ENCODE data around the gene OR52W1.
"Not testable (repeated sequence)": the region's sequence is repeated elsewhere in the genome, so short reads cannot be mapped to it uniquely, and the experiment has no call there.

OR52W1 gene

GRCh38 chr11:6241316-6241715, 42.3 kb downstream of the OR52W1 start:
- Histone ChIP-seq H3K79me2 (ENCODE audit: insufficient read depth, low read length) (no peaks in the 10 kb centered on the region), H3K4me2 (ENCODE audit: low read depth, low read length, poor library complexity, severe bottlenecking) (no peak overlapping the region), H3K9me2 (replicated peaks; ENCODE audit: insufficient read depth, low read length) (no peaks in the 10 kb centered on the region), H3K4me3 (ENCODE audit: insufficient read depth, low read length, poor library complexity, severe bottlenecking) (no peak overlapping the region), H3K9me3 (ENCODE audit: insufficient read depth, low read length) (no peaks in the 10 kb centered on the region), H2AFZ (ENCODE audit: low read depth, low read length, severe bottlenecking) (no peak overlapping the region), H3K36me3 (ENCODE audit: low read length) (no peaks in the 10 kb centered on the region), H4K20me1 (ENCODE audit: low read depth, low read length) (no peaks in the 10 kb centered on the region), H3K9ac (ENCODE audit: low read length) (no peak overlapping the region), H3F3A (ENCODE audit: insufficient read depth) (peaks cover 5% of the 10 kb centered on the region), H3K27me3 (ENCODE audit: low read length) (no peaks in the 10 kb centered on the region), H3K27ac (ENCODE audit: low read depth, low read length) (no peak overlapping the region)
- TF ChIP-seq CTCF (IDR thresholded peaks at IDR 0.05; ENCODE audit: insufficient read depth, low read length, poor library complexity, severe bottlenecking) (no peak), EZH2phosphoT487 (conservative IDR thresholded peaks at IDR 0.05; ENCODE audit: low read length) (no peak)

GRCh38 chr11:6245536-6245935, 46.5 kb downstream of the OR52W1 start:
- Histone ChIP-seq H3F3A (ENCODE audit: insufficient read depth) (no peaks in the 10 kb centered on the region), H3K9me2 (replicated peaks; ENCODE audit: insufficient read depth, low read length) (no peaks in the 10 kb centered on the region), H4K20me1 (ENCODE audit: low read depth, low read length) (no peaks in the 10 kb centered on the region), H3K9me3 (ENCODE audit: insufficient read depth, low read length) (no peaks in the 10 kb centered on the region), H3K79me2 (ENCODE audit: insufficient read depth, low read length) (no peaks in the 10 kb centered on the region), H3K27ac (ENCODE audit: low read depth, low read length) (no peak overlapping the region), H2AFZ (ENCODE audit: low read depth, low read length, severe bottlenecking) (no peak overlapping the region), H3K4me3 (ENCODE audit: insufficient read depth, low read length, poor library complexity, severe bottlenecking) (no peak overlapping the region), H3K4me2 (ENCODE audit: low read depth, low read length, poor library complexity, severe bottlenecking) (no peak overlapping the region), H3K9ac (ENCODE audit: low read length) (no peak overlapping the region), H3K27me3 (ENCODE audit: low read length) (no peaks in the 10 kb centered on the region), H3K36me3 (ENCODE audit: low read length) (no peaks in the 10 kb centered on the region)
- TF ChIP-seq CTCF (IDR thresholded peaks at IDR 0.05; ENCODE audit: insufficient read depth, low read length, poor library complexity, severe bottlenecking), result no peak
- no peak for TF ChIP-seq EZH2phosphoT487 (conservative IDR thresholded peaks at IDR 0.05; ENCODE audit: low read length)

GRCh38 chr11:6248248-6248647, 49.2 kb downstream of the OR52W1 start:
- Histone ChIP-seq H3K4me2 (ENCODE audit: low read depth, low read length, poor library complexity, severe bottlenecking) (no peak overlapping the region), H3K4me3 (ENCODE audit: insufficient read depth, low read length, poor library complexity, severe bottlenecking) (no peak overlapping the region), H3K79me2 (ENCODE audit: insufficient read depth, low read length) (no peaks in the 10 kb centered on the region), H3F3A (ENCODE audit: insufficient read depth) (no peaks in the 10 kb centered on the region), H3K9ac (ENCODE audit: low read length) (no peak overlapping the region), H3K9me2 (replicated peaks; ENCODE audit: insufficient read depth, low read length) (no peaks in the 10 kb centered on the region), H3K9me3 (ENCODE audit: insufficient read depth, low read length) (no peaks in the 10 kb centered on the region), H3K27me3 (ENCODE audit: low read length) (no peaks in the 10 kb centered on the region), H4K20me1 (ENCODE audit: low read depth, low read length) (no peaks in the 10 kb centered on the region), H3K27ac (ENCODE audit: low read depth, low read length) (no peak overlapping the region), H3K36me3 (ENCODE audit: low read length) (no peaks in the 10 kb centered on the region), H2AFZ (ENCODE audit: low read depth, low read length, severe bottlenecking) (no peak overlapping the region)
- no peak for TF ChIP-seq CTCF (IDR thresholded peaks at IDR 0.05; ENCODE audit: insufficient read depth, low read length, poor library complexity, severe bottlenecking)
- TF ChIP-seq EZH2phosphoT487 (conservative IDR thresholded peaks at IDR 0.05; ENCODE audit: low read length), result no peak

- not testable (repeated sequence) for H3K4me3 ChIP-seq (ENCODE audit: insufficient read depth, low read length, poor library complexity, severe bottlenecking); H2AFZ ChIP-seq (ENCODE audit: low read depth, low read length, severe bottlenecking); H4K20me1 ChIP-seq (ENCODE audit: low read depth, low read length); H3K27ac ChIP-seq (ENCODE audit: low read depth, low read length); H3K79me2 ChIP-seq (ENCODE audit: insufficient read depth, low read length); H3K4me2 ChIP-seq (ENCODE audit: low read depth, low read length, poor library complexity, severe bottlenecking); H3K9me2 ChIP-seq (replicated peaks; ENCODE audit: insufficient read depth, low read length); H3K9ac ChIP-seq (ENCODE audit: low read length); H3F3A ChIP-seq (ENCODE audit: insufficient read depth); H3K9me3 ChIP-seq (ENCODE audit: insufficient read depth, low read length); H3K36me3 ChIP-seq (ENCODE audit: low read length); H3K27me3 ChIP-seq (ENCODE audit: low read length)
These were observed 49.9 kb downstream of the OR52W1 start for GRCh38 chr11:6248897-6249296.
